Measurements from ENCODE around the gene RNF157.

RNF157 gene

DNA sequence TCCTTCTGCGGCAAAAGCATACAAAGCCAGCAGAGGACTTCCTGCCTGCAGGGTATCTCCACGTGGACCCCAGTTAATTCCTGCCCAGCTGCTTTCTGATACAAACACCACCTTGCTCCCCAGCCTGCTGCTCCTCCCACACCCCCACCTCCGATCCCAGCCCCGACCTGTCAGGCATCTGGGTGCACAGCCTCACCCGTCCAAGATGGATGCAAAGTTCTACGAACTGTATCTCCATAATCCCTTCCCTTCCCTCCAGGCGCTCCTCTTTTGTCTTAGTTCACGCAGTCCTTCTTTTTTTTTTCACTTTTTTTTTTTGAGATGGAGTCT is 83.7 kb downstream of the RNF157 start:
- DNase-seq (ENCODE audit: low spot score), result no peak

DNA sequence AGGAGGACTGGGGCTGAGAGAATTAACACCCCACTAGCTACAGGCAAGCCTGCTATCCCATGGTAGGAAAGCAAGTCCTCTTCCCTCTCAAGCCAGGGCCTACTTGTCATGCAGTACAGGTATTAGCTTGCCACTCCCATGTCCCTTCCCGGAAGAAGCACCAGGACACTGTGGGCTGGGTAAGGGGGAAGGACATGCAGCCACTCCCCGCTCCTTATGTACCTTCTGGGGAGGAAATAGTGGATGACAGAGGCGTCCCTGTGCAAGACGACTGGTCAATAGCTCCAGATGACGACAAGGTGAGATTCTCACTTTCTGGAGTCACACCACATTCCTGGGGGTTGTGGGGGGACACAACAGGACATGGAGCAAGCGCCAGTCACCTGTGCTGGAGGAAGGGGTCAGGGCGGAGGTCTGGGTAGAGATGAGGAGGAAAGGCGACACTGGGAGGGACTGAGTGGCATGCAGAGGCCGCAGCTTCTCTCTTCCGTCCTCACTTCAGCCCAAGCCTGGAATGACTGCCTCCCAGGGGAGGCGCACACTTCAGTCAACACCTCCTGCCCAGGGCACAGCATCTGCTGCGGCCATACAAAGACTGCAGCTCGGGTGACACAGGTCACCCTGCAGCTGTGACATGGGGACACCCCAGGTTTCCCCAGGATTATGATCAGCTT is 84.2 kb downstream of the RNF157 start:
- no peak for DNase-seq (ENCODE audit: low spot score)

DNA sequence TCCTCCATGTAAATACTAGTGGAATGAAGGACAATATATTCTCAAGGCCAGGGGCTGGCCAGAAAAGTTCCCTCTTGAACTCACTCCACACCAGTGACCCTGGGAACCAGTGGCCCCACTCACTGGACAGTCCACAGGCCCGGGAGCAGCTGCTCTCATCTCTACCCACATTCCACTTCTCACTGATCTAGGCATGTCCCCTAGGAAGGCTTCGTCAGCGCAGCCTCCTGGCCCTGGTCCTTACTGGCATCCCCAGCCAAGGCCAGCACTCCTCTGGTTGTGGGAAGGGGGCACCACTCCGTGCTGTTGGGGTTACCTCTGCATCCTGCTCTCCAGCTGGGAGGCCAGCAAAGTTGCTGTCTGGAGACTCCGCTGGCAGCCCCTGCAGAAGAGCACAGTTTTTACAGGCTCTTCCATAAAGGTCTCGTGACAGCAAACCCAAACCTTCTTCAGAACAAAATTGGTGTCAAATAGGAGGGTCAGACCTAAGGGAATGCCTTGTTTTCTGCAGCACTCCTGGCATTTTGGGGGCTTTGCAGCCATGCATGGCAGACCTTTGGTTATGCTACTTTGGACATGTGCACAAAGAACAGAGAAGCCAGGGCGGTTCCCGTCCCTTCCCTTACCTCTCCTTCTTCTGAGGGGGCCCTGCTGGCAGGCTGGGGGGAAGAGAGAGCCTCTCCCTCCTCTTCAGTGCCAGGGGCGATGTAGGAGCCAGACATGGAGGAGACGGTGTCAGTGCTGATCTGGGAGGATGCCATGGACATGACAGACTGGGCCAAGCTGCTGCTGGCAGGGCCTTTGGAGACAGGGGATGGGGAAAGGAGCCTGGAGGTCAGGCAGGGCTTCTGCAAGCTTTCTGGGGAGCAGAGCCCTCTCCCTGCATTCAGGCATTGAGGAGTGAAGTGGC is 85.1 kb downstream of the RNF157 start:
- DNase-seq (ENCODE audit: low spot score), result no peak

DNA sequence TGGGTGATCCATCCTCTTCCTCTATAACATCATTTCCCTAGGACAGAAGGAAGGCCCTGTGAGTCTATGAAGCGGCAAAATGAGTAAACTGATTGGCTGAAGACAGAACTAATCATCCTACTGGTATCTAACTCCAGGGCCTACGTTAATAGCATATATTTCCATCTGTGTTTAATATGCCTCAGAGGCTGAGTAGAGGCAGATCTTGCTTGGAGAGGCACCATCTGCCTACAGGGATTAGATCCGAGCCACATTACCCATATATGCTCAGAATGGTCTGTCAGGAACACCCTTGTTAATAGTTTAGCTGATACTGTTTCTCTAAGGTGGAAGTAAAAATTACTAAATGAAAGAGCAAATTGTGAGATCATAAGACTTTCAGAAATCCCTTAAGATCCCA is 86.0 kb downstream of the RNF157 start:
- no peak for DNase-seq (ENCODE audit: low spot score)

DNA sequence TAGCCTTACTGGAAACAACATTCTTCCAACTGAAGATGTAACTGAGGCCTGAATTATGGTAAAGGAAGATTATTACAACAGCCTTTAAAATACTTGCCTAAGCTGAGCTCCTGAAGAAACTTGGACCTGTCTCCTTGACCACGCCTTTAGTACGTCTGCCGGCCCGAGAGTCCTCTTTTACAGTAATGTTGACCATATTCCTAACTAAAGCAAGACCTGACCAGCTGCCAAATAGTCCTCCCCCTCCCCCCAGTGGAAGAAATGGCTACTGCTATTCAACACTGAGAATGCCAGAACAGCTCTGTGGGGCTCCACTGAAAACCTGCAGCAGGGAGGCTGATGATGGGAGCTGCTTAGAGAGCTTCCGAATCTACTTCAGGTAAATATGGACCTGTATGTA is 86.7 kb downstream of the RNF157 start:
- DNase-seq (ENCODE audit: low spot score), result no peak

DNA sequence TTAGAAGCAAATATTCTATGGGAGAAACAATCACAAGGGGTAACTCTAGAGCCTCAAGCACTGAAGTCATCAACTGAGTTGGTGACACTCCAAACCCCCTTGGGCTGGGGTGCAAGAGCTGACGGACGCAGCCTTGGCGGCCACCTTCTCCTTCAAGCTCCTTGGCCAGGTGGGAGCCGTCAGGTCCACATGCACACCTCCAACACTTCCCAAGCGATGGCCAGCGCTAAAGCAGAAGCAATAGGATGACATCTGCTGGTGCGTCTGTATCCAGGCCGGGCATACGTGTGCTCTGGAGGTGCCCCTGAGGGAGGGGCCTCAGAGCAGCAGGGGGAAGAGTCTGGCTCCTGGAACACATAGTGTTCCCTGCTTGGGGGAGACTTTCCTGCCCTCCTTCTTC is 87.1 kb downstream of the RNF157 start:
- DNase-seq (ENCODE audit: low spot score), result no peak

DNA sequence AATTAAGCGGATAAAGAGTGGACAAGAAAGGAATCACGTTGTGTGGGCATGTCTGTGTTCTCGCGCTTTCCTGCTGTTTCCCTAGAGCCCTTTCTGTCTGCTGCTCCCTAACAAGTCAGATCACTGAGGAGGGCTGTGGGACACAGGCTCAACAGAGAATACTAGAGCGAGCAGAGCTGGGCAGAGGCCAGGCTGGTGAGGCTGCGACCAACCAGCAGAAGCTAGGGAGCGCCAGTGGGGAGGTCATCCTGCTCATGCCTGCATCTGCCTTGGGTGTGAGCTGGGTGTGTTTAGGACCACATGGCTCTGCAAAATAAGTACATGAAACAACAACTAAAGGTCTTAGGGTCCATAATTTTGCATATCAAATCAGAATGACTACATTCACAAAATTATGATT is 87.7 kb downstream of the RNF157 start:
- DNase-seq (ENCODE audit: low spot score), result no peak

DNA sequence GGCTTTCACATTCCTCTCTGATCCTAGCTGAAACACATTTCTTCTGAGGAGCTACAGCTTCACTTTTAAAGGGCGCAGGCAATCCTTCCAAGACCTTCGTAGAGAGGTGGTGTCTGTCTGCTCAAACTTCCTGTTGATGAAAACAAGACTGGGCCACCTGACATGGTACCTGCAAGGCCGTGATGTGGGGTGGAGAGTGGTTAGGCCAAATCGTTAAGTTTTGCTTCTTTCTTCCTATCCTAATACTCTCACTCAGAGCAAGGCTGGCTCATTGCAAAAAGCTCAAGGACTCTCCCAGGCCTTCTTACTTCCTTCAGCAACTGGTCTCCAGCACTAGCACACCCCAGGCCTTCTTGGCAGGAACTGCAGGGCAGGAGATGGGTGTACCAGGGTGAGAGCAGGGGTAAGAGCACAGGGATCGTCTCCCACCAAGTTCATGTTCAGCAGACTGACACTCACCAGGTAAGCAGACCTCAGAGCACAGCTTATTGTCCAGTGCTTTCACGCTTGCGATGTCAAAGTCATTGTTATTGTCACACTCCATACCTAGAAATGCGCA is 88.3 kb downstream of the RNF157 start:
- no peak for DNase-seq (ENCODE audit: low spot score)

DNA sequence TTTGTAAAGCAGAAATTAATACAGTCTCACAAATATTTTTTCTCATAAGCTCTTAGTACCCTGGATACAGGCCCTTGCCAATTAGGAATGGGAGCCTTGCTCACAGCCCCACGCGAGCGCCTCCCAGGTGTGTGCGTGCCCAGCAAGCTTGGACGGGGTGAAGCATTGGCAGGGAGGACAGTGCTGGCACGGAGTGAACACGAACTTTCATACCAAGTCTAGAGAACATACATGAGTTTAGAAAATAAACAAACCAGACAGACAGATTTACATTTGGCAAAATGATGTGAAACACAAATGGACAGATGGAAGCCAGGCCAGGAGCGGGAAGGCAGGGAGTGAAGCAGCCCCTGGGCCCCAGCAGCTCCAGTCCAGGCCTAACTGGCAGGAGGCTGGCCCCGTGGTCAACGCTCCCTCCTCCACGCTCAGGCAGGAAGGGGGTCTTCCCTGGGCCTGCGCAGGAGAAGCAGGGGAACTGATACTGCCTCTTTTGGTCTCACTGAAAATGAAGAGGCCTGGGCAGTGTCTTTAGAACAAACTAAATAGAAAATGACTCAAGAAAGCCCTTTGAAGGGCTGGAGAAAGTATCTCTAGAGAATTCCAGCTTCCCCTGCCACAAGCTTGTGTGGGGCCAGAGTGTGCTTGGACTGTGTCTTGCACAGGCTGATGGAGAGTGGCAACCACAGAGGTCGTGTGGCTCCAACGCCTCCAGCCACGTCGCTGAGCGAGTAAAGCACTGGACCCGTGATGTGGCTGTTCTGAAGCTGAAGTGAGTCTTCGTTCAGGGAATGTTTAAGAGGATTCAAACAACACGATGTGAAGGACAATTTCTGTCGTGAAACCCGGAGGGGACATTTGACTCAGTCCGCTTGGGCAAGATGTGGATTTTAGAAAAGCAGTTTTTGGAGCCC is 89.3 kb downstream of the RNF157 start:
- no peak for DNase-seq (ENCODE audit: low spot score)

DNA sequence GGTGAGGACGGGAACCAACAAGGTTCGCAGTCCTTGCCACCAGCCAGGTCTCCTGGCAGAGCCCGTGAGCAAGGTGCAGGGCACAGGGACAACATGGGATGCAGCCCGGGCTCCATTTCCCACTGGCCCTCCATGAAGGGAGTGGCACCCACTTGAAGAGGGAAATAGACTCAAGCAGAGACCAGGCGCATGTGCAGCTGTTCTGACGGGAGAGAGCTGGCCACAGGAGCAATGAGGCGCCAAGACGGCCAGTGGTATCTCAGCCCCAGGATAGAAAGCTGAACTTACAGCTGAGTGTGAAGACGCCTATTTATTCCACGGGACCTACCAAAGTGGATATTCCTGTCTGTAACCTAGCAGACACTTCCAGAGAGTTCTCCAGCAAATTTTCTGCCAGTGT is 91.1 kb downstream of the RNF157 start:
- no peak for DNase-seq (ENCODE audit: low spot score)

DNA sequence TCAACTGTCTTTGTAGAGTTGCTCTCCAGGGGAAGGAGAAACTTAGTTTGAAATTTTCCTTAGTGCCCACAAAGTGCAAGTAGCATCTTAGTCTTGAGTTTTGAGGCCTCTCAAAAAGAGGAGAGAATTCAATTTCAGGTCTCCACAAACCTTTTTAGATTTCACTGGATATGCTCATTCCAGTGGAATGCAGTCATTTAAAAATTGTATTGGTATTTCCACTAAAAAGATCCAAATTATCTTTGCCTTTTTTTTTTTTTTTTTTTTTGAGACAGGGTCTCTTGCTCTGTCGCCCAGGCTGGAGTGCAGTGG is 92.3 kb downstream of the RNF157 start:
- no peak for DNase-seq (ENCODE audit: low spot score)

DNA sequence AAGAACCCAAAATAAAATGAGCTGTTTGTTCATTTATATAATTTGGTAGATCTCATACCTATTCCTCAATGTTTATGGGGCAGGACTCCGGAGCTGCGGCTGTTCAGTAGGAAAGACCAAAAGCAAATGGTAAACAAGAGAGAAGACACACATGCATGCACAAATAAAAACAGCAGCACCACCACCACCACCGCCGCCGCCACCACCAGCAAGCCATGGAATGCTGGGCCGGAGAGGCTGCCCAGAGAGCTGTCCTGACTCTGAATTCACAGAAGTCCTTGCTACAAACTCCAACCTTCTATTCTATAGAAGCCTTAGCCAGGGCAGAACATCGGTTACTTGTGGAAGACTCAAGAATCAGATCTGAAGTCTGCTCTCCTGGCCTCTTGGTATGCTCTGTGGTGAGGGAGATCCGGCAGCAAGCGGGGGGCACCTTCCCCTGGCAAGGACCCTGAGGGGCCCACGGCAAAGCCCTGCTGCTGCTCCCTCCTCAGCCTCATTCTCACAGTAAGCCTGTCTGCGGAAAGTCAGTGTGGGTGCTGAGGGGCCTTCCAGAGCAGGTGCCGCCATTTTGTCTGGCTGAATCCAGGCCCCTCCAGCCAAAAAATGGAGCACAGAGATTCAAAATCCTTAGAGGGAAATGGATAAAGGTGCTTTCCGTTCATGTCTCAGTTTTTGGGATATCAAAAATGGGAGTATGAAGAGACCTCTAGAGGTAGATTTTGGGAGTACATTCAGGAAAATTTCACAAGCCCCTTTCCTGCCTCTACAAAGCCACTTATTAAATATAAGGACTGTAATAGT is 92.9 kb downstream of the RNF157 start:
- peak; percentile 54 for DNase-seq (ENCODE audit: low spot score)

DNA sequence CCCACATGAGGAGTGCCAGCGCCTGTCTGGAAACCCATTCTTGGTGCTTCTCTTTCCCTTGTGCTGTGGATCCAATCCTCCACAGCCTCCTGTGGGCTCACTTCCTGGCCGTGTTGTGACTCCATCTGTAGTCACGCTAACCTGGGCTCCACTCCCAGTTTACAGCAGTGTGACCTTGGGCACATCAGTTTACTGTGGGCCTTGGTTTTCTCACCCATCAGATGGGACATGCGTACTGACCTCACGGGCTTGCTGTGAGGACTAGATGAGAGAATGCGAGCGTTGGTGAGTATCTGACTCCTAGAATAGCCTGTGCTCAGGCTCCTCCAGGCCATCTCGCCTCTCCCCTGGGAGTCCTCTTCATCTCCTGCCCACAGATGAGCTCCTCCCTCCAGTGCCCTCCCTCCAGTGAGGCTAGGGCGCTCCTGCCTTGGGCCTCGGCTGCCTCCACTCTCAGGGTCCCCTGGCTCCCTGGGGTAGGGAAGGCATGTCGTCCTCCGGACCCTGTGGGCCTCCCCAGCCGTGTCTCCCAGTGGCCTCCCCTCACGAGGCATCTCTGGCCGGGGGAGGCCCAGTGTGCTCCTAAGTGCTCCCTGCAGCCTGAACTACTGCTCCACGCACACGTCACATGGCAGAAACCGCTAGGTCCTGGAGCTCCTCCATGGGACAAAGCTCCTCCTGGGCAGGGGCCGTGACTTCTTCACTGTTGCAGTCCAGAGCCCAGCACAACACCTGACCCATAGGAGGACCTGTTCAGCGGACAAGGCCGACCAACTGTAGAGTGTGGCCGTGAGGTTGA is 94.0 kb downstream of the RNF157 start:
- no peak for DNase-seq (ENCODE audit: low spot score)

DNA sequence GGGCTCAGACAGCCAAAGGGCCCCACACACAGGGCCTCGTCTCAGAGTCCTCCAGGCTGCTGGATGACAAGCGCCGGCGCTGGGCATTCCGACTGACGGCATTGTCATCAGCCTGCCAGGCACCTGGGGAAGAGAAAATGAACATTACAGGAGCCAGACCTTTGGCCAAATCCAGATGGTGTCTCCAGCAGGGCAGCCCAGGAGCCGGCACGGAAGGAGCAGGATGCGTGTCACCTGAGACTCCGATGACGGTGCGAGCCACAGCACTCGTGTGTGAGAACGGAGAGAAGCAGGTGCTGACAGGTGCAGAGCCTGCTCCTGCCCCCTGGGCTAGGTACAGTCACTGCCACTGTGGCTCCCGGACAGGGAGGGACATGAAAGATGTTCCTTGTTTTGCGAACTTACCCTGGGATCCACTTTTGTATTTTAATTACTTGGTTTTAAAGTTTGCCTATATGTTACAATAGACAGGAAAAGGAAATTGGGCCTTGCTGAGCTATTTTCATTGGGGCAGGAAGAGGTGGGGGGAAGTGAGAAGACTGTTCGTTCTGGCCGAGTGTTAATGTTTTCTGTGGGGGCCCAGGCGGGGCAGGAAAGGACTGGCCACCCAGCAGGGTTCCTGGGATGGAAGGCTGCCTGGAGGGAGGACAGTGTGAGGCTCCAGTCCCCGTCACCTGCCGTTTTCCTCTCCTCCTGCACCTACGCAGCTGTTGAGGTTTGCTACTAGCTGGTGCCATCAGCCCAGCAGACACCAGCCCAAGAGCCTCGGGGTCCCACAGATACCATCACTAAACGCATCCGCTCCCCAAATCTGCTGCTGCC is 94.9 kb downstream of the RNF157 start:
- DNase-seq (ENCODE audit: low spot score), result no peak

DNA sequence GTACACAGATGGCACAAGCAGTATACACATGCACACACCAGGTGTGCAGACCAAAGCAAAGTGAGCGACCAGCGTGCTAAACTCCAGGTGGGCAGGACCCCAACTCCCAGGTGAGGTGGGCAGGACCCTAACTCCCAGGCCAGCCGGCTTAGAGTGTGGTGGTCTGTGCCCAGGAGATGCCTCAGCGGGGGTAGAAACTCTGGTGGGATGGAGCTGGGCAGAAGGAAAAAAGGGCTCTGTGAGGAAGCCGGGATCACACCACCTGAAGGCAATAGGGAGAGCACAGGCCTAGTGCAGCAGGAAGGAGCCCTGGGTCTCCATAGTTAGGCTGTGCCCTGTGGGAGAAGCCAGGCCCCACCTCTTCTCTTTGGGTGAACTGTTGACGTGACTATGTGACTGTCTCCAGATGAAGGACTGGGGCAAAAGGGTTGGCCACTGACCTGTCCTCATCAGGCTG is 97.7 kb downstream of the RNF157 start:
- DNase-seq (ENCODE audit: low spot score), result no peak

DNA sequence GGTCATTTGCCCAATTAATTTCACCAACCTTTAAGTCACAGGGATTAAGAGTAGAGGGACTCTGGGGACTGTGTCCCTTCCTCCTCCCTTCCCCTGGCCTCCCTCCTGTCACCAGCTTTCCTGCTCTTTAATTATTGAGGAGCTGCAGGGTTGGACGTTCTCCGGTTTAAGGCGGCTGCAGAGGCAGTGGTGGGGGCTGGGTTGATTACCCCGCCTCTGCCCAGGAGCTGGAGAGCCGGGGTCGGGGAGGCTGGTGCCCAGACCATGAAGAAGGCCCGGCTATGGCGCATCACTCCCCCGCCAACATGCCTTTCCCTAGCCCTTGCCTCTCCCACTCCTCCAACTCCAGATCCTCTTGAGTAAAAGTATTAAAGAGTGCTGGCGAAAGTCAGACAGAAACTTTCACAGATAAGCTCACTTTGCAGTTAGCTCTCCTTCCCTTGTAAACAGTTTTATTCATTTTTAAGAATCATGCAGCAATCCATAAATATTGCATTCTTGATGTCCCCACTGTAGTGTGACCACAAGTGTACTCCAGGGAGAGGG is 98.2 kb downstream of the RNF157 start:
- no peak for DNase-seq (ENCODE audit: low spot score)

DNA sequence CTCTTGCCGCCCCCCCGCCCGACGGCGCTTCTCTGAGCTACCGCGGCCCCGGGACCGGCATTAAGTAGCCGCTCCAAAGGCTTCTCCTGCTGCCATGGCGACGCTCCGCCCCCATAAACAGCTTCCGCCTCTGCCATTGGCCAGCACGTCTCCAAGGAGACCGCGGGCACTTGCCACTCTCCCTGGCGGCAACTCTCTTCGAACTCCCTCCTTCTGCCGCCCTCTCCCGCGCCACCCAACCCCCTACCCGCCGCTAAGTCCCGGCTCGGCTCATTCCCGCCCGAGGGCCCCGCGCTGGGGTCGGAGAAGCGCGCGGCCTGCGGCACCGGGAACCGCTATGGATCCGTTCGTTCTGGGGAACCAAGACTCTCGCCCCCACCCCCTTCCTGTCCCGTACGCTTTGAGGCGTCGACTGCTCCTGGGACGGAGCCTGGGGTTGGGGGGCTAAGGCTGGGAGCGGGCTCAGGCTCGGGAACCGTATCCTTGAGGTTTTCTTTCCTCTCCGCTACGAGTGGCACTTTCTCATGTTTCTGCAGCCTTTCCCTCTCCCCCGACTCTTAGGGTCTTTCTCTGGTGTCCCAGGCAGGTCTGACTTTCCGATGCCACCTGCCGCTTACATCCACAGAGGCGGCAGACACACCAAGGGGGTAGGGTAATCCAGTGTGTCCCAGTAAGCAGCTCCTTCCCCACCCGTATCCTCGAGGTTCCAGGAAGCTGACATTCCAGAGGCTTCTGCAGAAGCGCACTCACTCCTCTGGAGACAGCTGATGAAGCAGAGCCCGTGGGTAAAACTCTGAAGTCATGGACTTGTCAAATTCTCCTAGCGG is 98.9 kb downstream of the RNF157 start, which contains the start of gene FOXJ1:
TSS of gene FOXJ1 (minus strand) at position 34 of the 827 bp plus-strand sequence. CDS start 850 bp downstream, outside the sequence.
- DNase-seq (ENCODE audit: low spot score), result peak; percentile 99

DNA sequence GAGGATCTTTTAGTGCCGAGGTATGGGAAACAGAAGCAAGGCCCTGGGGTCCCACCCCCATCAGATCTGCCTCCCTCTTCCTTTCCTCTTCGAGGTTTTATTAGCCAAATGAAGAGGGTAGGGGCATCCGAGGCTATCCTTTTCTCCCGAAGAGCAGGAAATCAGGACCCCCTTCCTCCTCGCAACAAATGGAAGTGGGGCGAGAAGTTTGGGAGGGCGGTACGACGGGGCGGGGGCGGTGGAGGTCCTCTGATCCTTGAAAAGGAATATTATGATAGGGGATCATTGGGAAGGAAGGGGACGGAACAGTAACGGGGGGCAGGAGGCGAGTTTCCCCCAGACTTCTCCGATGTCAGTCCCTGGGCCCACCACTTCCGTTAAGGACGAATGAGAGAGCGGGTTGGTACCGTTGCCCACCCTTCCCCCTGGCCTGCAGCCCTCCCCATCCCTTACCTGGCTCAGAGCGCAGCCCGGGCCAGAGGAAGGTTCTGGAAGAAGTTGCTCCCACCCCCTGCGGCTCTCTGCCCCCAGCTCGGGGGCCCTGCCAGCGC is 99.6 kb downstream of the RNF157 start:
- DNase-seq (ENCODE audit: low spot score), result no peak
